ENCODE results near the gene HNF1B.
A peak's percentile ranks its signal among the peaks of the same experiment; 100 is the strongest.

HNF1B gene

GRCh38 chr17:37731056-37731455 lies 13.8 kb downstream of the HNF1B start:
- DNase-seq, result no peak

GRCh38 chr17:37729905-37730304 lies 15.0 kb downstream of the HNF1B start:
- DNase-seq, result no peak

GRCh38 chr17:37726891-37727675 lies 17.8 kb downstream of the HNF1B start:
- no peak for DNase-seq

GRCh38 chr17:37726248-37726647 lies 18.6 kb downstream of the HNF1B start:
- DNase-seq, result no peak

DNA sequence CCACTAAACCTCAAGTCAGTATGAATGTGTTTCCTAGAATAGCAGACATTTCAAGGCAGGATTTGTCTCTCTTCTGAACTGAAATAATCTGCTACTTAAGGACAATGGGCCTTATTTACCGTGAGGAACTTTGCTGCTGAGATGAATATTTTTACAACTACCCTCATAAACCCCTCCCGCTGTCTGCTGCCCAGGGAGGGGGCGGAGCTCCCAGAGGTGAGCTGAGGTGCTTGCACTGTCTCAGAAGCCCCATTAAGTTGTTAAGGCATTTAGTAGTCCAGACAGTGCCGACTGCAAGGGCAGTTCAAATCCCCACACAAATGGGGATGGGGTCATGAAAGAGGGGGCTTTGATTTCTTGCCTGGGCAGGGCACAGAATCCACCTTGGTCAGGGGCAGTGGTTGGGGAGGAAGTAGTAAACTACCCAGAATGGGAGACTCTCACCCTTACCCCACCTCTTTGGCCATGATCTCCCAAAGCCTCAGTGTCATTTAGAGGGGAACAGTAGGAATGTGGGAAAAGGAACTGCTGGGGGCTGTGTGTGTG lies 19.2 kb downstream of the HNF1B start:
- DNase-seq, result no peak

- DNase-seq, result no peak
Observed at GRCh38 chr17:37725021-37725595, 19.8 kb downstream of the HNF1B start.

GRCh38 chr17:37720989-37721388 lies 23.9 kb downstream of the HNF1B start:
- no peak for DNase-seq

DNA sequence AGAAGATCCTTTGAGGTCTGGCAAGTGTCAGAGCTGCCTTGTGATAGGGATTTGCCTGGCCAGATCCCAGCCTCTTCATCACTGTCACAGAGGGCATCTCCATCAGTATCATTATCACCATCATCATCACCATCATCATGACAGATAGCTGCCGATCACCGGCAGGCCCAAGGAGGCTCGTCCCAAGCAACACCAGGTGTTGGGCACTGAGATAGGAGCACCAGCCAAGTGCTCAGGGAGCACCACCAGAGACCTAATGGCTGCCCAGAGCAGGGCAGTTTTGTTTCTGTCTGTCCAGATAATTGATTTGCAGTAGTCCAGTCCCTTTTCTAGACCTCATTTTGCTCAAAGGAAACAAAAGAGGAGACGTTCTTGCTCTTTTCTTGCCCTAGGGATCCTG lies 25.0 kb downstream of the HNF1B start:
- DNase-seq, result no peak

DNA sequence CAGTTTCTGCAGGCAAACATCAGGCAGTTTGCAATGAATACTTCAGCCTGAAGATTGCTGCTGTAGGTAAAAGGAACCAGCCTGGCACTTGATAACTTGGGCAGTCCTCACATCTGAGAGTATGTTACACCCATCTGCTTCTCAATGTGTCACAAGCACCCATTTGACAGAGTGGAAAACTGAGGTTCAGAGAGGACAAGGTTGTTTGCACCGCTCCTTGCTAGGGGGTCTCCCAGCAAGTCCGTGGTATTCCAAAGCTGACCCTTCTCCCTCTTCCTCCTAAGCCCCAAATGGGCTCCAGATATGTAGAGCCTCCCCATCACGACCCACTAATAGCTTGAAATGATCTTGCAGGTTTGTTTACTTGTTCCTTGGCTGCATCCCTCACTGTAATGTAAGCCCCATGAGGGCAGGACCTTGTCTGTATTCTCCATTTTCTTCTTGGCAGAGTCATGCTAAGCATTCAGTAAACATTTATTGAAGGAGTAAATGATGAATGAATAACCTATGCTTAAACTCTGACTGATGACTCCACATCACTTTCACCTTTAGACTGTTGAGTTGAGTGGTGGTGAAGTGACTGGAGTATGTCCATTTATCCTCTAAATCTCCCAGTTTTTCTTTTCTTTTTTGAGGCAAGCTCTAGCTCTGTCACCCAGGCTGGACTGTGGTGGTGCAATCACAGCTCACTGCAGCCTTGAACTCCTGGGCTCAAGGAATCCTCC lies 26.4 kb downstream of the HNF1B start:
- DNase-seq, result no peak

GRCh38 chr17:37717627-37718323 lies 27.1 kb downstream of the HNF1B start:
- DNase-seq, result no peak

- DNase-seq, result no peak
Observed at GRCh38 chr17:37714897-37715296, 30.0 kb downstream of the HNF1B start.

GRCh38 chr17:37713624-37714023 lies 31.2 kb downstream of the HNF1B start:
- no peak for DNase-seq

DNA sequence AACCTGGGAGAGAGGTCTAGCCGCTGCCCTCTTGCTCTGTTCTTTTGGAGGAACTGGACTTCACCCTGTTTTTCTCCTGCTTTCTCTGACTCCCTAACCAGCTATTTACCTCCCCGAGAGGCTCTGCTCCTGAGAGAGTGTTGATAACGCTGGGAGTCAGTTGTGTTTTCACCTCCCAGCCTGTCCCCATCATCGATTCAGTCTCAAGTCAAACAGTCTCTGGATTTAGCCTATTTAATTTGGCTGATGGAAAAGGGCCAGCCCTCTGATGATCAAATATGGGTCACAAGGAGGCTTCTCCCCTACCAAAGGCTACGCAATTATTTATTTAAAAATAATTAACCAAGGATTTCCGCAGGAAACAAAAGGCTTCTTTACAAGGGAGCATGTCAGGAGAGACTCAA lies 31.8 kb downstream of the HNF1B start:
- no peak for DNase-seq

GRCh38 chr17:37711113-37711512 lies 33.7 kb downstream of the HNF1B start:
- DNase-seq, result no peak

DNA sequence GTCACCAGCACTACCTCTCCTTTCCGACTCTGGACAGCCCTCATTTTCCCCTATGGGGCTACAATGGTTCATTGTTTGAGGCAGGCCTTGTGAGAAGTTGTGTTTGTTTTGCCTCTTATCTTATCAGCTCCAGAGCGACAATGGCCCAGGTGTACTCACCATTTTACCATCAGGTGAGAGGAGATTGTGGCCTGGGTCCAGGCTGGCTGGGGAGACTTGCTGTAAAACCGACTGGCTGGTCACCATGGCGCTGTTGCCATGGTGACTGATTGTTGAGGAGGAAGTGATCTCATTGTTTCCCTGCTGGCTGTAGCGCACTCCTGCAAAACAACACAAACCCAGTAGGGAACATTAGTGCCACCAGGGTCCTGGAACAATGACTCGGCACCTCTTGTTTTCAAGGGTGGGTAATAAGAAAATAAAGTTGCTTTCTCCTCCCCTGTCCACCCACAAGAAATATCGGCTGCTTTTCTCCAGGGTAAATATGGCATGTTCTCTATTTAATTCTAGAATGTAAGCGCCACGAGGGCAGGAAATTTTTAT lies 34.4 kb downstream of the HNF1B start:
- no peak for DNase-seq

- peak; percentile 7 for DNase-seq
Observed at GRCh38 chr17:37708616-37709212, 36.1 kb downstream of the HNF1B start.

DNA sequence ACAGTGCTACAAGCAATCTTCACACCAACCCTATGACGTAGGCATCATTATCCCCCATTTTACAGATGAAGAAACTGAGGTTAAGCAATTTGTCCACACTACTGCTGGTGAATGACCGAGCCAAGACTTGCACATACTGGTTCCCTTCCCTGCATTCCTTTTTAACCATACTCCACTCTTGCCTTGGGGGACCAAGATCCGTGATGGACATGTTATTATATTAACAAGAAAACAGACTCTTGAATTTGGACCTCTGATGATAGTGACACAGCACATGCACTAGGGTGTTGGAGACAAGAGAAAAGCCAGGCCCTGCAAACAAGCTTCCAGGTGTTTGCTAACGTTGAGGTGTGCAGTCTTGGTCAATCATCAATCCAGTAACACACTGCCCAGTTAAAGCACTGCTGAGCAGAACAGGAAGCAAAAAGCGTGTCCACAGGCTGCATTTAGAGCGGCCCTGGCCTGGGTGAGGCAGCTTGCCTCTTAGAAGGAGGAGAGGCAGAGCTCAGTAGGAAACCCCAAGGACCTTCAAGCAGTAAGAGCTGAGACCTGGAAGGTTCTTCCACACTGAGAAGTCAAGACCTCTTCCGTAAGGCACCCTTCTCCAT lies 36.7 kb downstream of the HNF1B start:
- DNase-seq, result no peak

DNA sequence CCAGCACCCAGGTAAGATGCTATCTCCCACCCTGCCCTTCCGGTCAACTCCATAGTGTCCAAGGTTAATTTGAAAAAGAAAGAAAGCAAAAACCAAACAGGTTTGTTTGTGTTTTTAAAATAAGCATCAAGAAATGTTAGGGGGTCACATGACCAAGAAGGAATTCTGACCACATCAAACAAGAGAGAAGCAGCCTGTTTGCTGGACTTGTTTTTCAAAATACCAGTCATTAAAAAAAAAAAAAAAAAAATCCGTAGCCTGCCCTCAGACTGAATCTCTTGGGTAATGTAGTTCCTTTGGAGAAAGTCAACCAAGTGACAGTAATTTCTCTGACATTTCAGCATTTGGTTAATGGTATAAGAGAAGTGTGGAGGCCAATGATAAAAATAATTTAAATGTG lies 38.4 kb downstream of the HNF1B start:
- DNase-seq, result no peak

DNA sequence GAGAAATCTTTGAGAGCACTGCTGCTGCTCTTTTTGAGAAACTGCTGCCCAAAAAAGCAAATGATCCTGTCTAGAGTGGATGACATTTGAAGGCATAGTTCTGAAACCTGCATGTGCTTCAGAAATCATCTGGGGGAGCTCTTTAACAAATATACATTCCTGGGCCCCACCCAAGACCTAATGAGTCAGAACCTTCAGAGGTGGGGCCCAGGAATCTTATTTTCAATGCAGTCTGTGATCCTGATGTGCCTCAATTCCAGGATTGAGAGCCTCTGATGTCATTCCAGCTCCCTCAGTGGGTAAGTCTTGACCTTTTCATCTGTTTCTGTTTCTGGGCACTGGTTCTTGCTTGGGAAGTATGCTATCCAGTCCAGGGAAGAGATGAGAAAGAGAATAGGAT lies 42.3 kb downstream of the HNF1B start:
- DNase-seq, result no peak

- peak; percentile 66 for DNase-seq
Observed at GRCh38 chr17:37701496-37701898, 43.4 kb downstream of the HNF1B start.

DNA sequence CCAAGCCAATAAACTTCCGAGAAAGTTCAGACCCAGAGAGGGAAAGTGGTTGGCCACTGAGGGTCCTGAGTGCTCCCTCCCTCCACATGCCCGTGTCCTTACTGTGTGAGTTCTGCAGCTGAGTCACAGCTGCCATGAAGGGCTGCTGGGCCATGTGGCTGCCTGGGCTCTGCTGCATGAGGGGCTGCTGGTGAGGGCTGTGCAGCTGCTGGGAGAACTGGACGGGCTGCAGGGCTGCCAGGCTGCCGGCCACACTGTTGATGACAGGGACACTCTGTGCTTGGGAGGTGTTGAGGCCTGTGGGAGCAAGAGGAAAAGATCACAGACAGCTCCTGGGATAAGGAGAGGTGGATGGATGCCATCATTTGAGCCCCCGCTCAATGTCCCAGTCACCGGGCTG lies 44.0 kb downstream of the HNF1B start:
- no peak for DNase-seq

Measured in activated CD4-positive, alpha-beta T cell treated with anti-CD3 and anti-CD28 coated beads for 48 hours (primary cell).